Measurements from ENCODE around the gene KCNH1.
"Not testable (repeated sequence)": the region's sequence is repeated elsewhere in the genome, so short reads cannot be mapped to it uniquely, and the experiment has no call there.

KCNH1 gene

DNA sequence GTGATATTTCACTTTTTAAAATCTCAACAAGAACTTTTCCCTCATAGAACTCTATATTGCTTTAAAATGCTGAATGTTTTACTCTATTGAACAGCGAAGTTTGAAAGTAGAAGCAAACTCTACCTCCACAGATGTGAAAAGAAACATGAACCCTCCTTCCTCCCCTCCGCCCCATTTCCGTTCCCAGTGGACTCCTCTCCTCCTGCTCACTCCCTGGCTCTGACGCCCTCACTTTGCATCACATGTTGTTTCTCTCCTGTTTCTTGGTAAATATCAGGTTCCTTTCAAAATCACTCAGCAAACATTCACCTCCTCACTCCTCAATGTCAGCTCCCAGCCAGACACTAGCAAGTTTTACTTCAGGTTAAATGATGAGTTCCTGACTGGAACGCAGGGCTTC lies 34.6 kb downstream of the KCNH1 start:
- no peak for DNase-seq

DNA sequence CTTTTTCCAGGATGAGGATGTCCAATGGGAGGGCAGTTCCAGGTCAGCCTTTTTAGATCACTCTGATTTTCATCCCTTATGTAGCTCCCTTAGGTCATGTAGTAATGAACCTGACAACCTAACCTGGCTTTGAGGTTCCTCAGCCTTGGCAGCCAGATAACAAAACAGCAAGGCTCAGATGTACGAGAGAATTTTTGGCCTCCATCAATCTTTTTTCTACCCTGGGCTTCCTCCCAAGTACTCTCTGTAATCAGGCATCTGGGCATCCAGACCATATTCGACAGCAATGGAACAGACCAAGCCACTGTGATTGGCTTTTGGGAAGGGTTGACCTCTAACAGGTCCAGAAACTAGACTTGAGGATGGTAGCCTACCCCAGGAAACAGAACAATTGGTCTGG lies 38.6 kb downstream of the KCNH1 start:
- DNase-seq = no peak

DNA sequence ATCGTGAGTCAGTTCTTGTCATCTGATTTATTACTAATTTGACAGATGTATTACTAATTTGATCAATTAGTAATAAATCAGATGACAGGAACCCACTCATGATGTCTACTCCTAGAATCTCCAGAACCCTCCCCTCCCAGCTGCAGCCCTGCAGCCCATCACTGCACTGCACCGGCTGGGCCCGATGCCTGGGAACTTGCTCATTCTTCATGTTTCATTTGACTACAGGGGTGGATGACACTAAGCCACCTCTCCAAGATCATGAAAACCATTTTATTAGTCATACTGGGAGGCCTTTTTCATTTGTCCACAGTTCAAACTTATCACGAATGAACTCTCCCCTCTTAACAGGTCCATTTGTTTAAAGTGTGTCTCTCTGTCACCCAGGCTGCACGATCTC lies 41.0 kb downstream of the KCNH1 start:
- DNase-seq = no peak

DNA sequence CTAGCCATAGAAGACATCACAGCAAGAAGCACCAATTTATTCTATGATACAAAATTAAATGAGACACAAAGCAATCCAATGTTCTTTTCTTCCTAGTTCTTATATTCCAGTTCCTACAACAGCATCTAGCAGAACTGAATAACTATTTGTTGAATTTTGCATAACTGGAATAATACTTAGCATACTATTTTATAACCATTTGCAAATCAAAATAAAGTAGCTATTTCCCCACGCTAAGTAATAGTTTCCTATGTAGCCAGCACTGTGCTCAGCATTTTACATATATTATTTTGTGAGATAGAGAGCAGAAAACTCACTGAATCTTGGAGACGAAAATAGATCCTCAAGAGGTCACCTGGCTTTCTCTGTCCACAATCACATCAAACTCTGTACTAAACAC lies 42.1 kb downstream of the KCNH1 start:
- no peak for DNase-seq

DNA sequence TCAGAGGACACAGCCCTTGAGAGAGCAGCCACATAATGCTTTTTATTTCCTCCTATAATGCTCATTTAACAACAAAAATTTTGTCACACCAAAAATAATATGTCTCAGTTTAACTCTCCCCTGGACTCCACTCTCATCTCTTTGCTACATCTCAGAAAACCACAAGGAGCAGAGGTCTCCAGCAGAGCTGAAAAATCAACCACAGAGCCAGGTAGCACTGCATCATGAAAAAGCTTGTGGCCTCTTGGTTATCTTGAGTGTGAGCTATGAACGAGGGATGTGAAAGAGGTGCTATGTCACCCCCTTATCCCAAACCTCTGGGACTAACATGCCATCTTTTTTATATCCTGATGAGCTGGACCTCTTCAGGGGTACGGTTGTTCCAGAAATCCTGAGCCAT lies 44.4 kb downstream of the KCNH1 start:
- no peak for DNase-seq

DNA sequence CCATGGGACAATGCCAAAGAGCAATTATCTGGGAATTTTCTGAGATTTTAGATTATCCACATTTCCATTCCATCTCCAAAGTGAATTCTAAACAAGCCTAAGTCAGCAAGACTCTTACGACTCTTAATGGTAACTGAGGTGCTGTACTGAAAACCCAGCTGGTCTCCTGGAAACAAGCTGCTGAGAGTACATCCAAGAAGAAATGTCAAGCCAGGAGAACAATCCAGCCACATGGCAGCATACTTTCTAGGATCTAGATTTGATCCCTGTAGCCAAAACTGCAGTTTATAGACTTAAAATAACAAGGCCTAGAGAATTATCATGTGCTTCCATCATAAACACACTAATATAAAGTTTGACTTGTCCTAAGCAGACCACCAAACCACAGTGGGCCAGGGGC lies 45.8 kb downstream of the KCNH1 start:
- no peak for DNase-seq

DNA sequence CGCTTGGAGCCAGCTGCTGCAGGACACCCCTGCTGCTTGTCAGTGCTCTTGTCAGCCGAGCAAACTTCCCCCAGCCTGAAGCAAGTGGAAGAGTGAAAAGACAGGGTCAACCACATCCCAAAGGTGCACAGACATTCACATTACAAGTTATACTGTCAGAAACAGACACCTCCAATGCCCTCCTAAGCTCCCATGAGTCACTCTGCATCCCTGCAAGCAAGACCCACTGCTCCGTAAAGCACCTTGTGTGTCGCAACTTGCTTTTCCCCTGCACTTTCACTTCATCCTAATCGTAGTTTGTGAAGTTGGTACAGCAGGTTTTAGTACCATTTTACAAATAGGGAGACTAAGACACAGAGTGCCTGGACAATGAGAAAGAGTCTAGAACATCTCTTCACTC lies 51.1 kb downstream of the KCNH1 start:
- DNase-seq = no peak

DNA sequence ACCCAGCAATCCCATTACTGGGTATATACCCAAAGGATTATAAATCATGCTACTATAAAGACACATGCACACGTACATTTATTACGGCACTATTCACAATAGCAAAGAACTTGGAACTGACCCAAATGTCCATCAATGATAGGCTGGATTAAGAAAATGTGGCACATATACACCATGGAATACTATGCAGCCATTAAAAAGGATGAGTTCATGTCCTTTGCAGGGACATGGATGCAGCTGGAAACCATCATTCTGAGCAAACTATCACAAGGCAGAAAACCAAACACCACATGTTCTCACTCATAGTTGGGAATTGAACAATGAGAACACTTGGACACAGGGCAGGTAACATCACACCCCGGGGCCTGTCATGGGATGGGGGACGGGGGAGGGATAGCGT lies 52.5 kb downstream of the KCNH1 start:
- DNase-seq = not testable (repeated sequence)

DNA sequence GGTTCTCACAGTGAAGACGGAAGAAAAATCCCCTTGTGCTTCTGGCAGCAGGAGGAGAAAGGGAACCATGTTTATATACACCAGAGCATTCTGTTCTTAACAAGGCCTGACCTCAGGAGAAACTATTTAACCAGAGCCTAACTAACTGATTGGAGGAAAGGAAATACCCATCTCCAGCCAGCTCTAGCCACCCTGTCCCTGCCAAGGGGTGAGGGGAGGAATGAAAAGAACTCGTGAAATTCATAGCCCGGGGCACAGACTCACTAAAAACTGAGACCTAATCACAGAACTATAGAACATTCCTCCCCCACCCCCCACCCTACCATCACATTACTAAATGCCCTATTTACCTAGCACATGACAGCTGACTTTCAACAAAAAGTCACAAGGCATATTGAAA lies 65.0 kb downstream of the KCNH1 start:
- peak; percentile 40 for DNase-seq

DNA sequence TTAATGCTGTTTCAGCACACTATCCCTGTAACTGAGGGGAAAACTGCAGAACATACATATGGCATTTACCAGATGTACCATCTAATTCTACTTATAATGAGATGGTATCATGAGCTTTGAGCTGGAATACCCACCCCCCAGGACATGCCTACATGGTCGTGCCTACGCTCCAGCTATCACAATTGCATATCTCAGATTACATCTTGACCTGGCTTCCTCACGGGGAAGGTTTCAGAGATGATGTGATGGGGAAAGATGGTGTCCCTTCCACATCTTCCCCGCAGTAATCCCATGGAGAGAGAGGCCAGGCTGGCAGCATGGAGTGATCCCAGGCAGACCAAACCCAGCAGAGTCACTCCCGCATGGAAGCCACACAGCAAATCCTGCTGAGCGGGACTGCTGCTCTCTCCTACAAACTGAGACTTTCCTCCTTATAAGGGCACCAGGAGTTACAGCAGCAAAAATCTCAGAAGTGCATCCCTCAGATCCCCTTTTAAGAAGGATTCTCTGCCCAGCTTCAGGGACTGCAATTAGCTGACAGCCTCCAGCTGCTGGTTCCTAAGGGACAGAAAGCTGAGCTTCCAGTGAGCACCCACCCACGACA lies 67.1 kb downstream of the KCNH1 start:
- no peak for DNase-seq

DNA sequence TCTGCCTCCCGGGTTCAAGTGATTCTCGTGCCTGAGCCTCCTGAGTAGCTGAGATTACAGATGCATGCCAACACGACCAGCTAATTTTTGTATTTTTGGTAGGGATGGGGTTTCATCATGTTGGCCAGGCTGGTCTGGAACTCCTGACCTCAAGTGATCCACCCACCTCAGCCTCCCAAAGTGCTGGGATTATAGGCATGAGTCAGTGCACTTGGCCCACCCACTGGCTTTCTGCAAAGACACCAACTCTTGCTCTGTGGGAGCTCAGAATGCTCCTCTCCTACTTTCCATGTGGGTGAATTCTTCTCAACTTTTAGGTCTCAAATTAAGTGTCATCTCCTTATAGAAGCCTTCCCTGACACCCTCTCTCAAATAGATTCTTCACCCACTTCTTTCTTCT lies 92.1 kb downstream of the KCNH1 start:
- DNase-seq = peak; percentile 49

DNA sequence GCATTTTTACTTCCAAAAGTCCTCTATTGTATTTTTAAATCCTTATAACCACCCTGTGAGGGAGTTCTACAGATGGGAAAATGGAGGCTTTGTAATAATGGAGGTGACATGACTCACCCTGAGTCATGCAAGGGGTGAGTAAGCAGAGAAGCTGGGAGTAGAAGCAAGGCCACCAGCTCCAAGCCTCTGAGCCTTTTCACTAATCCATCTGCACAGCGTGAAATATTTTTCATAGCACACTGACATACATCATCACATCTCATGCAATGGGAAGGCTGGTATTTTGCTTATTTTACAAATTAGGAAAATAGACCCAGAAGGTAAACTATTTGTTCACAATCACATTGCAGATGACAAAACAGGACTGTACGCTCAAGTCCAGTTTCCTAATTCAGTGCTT lies 96.9 kb downstream of the KCNH1 start:
- peak; percentile 99 for DNase-seq

DNA sequence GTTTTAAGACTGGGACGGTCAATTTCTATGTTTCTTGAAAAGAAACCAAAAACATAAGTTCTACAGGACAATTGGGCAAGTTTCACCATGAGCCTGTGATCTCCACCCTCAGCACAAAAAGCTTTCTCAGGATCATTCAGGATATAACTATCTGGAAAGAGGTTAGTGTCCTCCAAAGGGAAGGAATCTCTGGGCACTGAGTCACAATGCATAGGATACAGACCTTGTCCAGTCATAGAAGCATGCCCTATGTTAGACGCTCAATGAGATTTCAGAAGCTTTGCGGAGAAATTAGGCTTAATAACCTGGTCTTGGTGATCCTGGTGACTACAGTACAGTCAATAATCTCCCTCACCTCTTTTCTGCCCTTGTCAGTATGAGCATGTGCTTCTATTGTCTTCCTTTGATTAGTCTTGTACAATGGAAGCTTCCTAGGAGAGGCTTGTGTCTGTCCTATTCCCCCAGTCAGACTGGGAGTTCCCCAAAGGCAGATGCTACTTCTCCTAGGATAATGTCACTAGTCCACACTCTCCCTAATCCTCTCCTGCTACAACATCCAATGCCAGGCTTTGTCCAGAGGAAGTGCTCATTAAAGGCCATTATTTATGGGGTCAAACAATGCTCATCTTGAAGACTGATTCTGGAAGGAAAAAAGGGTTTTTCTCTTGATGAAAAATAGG lies 97.4 kb downstream of the KCNH1 start:
- DNase-seq = peak; percentile 33

DNA sequence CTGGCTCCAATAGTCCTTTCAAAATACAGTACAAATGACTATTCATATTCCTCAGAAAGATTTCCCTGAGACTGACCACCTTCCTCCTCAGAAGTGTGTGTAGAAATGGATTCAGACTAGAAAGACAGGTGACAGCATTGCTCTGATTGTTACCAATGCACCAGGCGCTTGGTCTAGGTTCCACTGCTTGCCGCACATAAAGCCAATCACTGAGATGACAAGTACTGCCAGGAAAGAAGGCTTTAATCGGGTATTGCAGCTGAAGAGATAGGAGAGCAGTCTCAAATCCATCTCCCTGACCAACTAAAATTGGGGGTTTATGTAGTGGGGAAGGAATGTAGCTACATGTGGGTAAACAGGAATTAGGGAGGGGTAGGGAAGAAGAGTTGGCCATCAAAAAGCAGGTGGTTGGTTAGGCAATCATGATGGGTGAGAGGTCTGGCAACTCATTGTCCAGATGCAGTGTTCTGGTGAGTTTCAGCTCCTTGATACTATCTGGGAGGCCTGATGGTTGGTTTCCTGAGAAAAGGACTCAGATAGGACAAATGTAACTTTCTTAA lies 98.0 kb downstream of the KCNH1 start:
- DNase-seq = peak; percentile 28

DNA sequence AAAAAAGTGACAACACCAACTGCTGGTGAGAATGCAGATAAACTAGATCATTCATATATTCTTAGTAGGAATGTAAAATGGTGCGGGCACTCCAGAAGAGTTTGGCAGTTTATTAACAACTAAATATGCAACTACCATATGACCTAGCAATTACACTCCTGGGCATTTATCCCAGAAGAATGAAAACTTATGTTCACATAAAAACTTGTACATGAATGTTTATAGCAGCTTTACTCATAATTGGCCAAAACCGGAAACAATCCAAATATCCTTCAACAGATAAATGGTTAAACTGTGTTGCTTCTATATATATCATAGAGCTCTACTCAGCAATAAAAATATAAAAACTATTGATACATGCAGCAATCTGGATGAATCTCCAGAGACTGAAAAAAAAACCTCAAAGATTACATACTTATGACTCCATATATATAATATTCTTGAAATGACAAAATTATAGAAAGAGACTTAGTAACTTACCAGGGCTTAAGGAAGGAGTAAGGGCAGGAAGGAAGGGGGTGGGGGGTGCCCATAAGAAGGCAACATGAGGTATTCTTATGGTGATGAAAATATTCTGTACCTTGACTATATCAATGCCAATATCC lies 99.9 kb downstream of the KCNH1 start:
- peak; percentile 68 for DNase-seq

DNA sequence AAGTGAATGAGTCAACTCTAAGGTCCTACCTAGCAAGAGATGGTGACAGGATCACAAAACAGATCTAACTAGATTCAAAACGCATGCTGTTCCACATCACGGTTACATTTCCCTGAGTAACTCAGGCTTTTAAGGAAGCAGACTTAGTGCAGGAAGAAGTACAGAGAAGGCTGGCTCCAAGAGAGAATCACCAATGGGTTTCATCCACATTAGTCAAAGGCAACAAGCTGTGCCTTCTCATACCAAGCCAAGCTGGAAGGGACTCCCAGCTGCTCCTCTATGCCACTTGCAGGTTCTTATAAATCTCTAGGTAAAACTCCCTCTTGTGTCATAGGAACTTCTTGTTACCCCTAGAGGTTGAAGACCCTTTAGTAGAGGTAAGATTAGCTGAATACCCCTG lies 109.0 kb downstream of the KCNH1 start:
- DNase-seq = no peak

DNA sequence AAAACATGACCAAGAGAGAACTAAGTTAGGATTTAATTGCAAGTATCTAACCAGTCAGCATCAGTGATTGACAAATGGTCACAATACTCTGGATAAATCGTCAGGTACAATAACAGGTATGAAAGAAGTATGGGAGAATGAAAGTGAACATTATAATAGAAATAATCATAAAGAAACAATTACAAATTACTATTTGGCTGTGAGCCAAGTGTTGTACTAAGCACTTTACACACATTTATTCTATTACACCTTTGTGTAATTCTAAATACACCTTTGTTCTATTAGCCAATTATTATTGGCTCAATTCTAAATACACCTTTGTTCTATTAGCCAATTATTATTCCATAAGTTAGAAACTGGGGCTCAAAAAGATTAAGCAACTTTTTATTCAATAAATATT lies 114.7 kb downstream of the KCNH1 start:
- no peak for DNase-seq

DNA sequence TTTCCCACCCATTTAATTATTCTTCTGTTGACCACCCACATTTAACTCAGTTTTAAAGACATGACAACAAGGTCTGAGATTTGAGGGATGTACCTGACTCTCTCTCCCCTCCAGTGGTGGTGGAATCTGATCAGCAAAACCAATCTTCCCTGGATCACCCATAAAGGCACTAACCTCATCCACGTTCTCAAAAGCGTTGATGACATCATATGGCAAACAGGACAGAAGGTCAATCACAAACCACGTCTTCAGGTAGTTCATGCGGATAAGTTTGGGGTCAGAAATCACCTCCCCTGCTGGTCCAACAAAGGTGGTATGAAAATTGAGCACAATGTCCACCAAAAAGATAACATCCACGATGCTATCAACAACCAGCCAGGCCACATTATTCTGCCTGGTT lies 115.3 kb downstream of the KCNH1 start:
- DNase-seq = no peak

DNA sequence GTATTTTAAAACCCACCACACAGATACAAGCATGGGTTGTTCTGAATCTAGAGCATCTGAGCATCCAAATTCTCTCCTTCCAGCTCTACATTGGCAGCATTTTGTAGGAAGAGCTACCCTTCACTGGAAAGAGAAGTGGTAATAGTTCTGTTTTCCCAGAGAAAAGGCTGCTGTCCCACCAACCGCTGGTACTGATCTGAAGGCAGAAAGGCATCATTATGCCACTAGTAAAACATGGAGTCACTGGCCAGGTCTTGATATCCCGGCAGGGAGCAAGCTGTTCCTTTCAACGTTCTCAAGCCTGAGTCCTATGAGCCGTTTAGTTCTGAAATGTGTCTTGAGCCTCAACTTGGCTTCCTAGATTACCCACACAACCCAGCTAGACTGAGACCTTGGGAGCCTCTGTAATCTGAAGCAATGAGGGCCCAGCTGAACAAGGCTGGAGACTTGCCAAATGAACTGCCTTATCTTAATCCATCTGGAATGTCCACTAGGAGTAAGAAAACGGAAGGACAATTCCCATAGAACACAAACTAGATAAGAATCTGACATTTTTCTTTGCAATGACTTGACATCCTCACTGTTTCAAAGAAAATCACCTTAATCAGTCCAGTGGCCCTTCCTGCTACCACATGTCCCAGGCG lies 116.8 kb downstream of the KCNH1 start:
- peak; percentile 33 for DNase-seq

DNA sequence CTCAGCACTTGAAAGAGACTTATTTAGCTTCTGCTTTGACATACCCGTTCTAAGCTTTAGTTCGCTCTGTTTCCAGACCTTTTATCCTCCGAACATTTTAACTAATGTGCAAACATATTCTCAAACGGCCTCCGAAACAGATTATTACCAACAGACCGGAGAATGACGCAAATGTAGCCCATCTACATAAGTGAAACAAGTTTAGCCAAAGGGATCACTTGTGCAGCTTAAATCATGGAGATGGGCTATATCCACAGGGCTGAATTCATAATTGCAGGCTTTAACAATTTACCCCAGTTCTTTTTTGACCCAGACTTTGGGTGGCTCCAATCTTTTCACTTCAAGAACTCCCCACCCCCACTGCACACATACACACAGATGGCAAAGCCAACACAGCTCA lies 119.7 kb downstream of the KCNH1 start:
- no peak for DNase-seq

DNA sequence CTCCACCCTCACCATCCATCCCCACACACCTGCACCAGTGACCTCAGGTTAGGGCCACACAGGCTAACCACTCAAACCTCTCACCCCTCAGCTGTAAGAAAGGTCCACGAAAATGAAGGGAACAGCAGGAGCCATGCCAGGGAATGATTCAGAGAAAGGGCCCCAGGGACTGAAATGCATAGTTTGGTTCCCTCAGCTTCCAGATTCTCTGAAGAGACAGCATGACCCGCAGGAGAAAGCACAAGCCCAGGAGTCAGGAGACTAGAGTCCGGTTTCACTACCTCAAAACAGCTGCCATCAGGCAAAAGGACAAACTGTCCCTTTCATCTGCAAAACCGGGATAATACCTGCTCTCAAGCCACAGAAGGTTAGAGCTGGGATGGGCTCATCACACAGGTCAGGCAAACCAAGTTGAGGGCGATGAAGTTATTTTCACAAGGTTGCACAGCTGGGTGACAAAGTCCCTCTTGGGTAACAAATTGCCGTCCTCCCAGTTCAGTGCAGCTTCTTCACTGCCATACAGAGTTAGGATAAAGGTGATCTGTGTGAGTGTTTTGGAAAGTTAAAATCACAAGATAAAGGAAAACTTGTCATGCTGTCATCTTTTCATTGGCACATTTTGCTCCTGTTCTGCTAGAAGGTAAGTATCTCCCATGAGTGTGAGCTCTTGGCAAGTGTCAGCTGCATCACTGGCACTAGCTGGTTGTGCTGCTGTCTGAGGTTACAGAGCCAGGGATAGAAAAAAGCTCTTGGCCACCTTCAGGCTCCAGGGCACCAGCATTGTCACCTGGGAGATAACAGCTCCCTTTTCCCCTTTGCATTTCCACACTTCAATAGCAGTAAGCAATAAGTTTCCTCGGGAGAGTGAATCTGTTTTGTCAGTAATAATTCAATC lies 120.4 kb downstream of the KCNH1 start:
- peak; percentile 64 for DNase-seq

DNA sequence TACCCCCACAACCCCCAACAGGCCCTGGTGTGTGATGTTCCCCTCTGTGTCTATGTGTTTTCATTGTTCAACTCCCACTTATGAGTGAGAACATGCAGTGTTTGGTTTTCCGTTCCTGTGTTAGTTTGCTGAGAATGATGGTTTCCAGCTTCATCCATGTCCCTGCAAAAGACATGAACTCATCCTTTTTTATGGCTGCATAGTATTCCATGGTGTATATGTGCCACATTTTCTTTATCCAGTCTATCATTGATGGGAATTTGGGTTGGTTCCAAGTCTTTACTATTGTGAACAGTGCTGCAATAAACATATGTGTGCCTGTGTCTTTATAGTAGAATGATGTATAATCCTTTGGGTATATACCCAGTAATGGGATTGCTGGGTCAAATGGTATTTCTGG lies 122.8 kb downstream of the KCNH1 start:
- DNase-seq = not testable (repeated sequence)

DNA sequence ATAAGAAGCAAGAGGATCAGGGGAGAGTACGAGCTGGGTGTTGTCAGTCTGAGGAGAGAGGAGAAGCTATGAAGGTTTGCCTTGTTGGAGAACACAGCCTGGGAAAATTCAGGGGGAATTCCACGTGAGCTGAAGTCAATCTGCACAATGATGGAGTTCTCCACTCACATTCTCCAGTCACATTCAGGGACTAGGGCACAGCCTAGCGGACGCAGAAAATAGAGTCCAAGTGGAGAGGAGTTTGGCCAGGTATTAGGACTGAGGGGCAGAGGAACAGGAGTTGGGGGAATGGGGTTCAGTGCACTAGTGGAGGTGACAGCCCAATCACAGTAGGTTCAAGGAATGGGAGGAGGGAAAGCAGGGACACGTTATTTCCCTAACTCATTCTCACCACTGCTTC lies 124.0 kb downstream of the KCNH1 start:
- DNase-seq = no peak

All from fibroblast of skin of scalp (primary cell).